Body of pancreas (tissue), 4 donors: ENCODE measurements around the gene ACSM2B. TPM values are rescaled to one million over a fixed set of nuclear protein-coding genes. Genes with fewer than 3 reads are reported as not detected.
A peak's percentile ranks its signal among the peaks of the same experiment; 100 is the strongest.
"Not testable (repeated sequence)": the region's sequence is repeated elsewhere in the genome, so short reads cannot be mapped to it uniquely, and the experiment has no call there.

ENCODE experiments used
- ATAC-seq: fragments of 150-250 bp; one replicate; pipeline ENCODE4 v1.9.1; 2016
- DNase-seq, 4 donors: peaks; one replicate each; pipeline ENCODE4 v3.0.0-alpha.2; 2019
- H3K27ac ChIP-seq, 4 donors: fragments of 200-600 bp; sonication (generic); 1 replicate in 3 of 4; 2 replicates in 1 of 4; pipeline versions ENCODE4 v1.5.1 to v1.6.1; 2016 to 2019; ENCODE audit warnings: mild to moderate bottlenecking in 1 of 4, mixed read lengths in 1 of 4, moderate library complexity in 1 of 4
- H3K27me3 ChIP-seq, 2 donors: fragments of 200-600 bp; sonication (generic); one replicate each; pipeline ENCODE4 v1.6.0; 2016; ENCODE audit warnings: mild to moderate bottlenecking in 1 of 2
- H3K36me3 ChIP-seq, 2 donors: fragments of 200-600 bp; sonication (generic); replicated peaks in 1 of 2; 2 replicates each; pipeline ENCODE4 v1.5.1; 2016; ENCODE audit warnings: low read depth in 2 of 2; ENCODE audit not compliant: insufficient read depth in 1 of 2
- H3K4me1 ChIP-seq: fragments of 200-600 bp; sonication (generic); one replicate; pipeline ENCODE4 v1.6.0; 2016
- H3K4me3 ChIP-seq, 2 donors: fragments of 200-600 bp; sonication (generic); 1 replicate in 1 of 2; 2 replicates in 1 of 2; pipeline ENCODE4 v1.5.1; 2016 to 2019
- H3K9me3 ChIP-seq, 3 donors: fragments of 200-600 bp; sonication (generic); 1 replicate in 2 of 3; 2 replicates in 1 of 3; pipeline ENCODE4 v1.5.1; 2016
- CTCF ChIP-seq, 7 experiments: fragments of 450-650 bp in 4 of 7; fragments of 200-600 bp in 3 of 7; sonication (generic) in 3 of 7; IDR thresholded peaks; one replicate each; pipeline ENCODE4 v1.5.1; 2016 to 2019; ENCODE audit warnings: antibody characterized with exemption in 7 of 7
- POLR2A ChIP-seq, 3 donors: fragments of 450-650 bp; IDR thresholded peaks; one replicate each; pipeline ENCODE4 v1.6.1; 2016; ENCODE audit warnings: antibody characterized with exemption in 3 of 3, mild to moderate bottlenecking in 2 of 3
- WGBS, 2 donors: methylation state at CpG; one replicate each; pipeline ENCODE4 v1.1.5; 2017; 5-methylcytosine and 5-hydroxymethylcytosine counted together
- intact Hi-C: fragments of 100-400 bp; cut with DNase I; formaldehyde crosslinking; loops from one replicate; pipeline ENCODE4 v1.15.1; 2023
- total RNA-seq, 2 donors: library from RNA; depleted of rRNA; stranded (reverse); fragments of >200 nt; gene quantifications; one replicate each; pipeline ENCODE4 v1.1.0, GENCODE V29; 2016

The ACSM2B gene
- total RNA-seq, 2 donors from 2014 or later: 1.3 to 2.3 TPM

GRCh38 chr16:20610892-20611349, 34.8 kb upstream of the ACSM2B start:
- TF ChIP-seq CTCF (IDR thresholded peaks at IDR 0.05) (no peak), POLR2A (IDR thresholded peaks at IDR 0.05) (no peak)
- ATAC-seq: no peak
- Histone ChIP-seq H3K27me3 (no peaks in the 10 kb centered on the region), H3K36me3 (no peaks in the 10 kb centered on the region), H3K4me3 (no peak overlapping the region), H3K9me3 (no peaks in the 10 kb centered on the region), H3K27ac (peak overlapping the region; percentile 82 to 96 (median 88)), H3K4me1 (peaks cover 55% of the 10 kb centered on the region)
- intact Hi-C loops: no loop called here
- DNase-seq: no peak
- WGBS, 2 donors: 56% methylated on average over 3 to 4 of the region's 4 CpGs

GRCh38 chr16:20610211-20610891, 34.2 kb upstream of the ACSM2B start:
- Histone ChIP-seq H3K36me3 (no peaks in the 10 kb centered on the region), H3K4me1 (peaks cover 55% of the 10 kb centered on the region), H3K27ac (peak overlapping the region; percentile 82 to 96 (median 88)), H3K27me3 (no peaks in the 10 kb centered on the region), H3K4me3 (no peak overlapping the region), H3K9me3 (no peaks in the 10 kb centered on the region)
- DNase-seq: peak in 3 of 4 donors; percentile 63 to 89 (median 66)
- intact Hi-C loops: no loop called here
- WGBS, 2 donors: 34 to 66% methylated on average over 4 to 6 of the region's 6 CpGs
- ATAC-seq: peak; percentile 7
- TF ChIP-seq POLR2A (IDR thresholded peaks at IDR 0.05) (no peak), CTCF (IDR thresholded peaks at IDR 0.05) (no peak)

GRCh38 chr16:20602205-20602604, 26.0 kb upstream of the ACSM2B start:
- intact Hi-C loops, H3K4me3 ChIP-seq, H3K9me3 ChIP-seq, H3K27me3 ChIP-seq, H3K27ac ChIP-seq, H3K36me3 ChIP-seq: not testable (repeated sequence)
- DNase-seq: peak in 3 of 4 donors; percentile 29 to 38 (median 33)
- TF ChIP-seq CTCF (IDR thresholded peaks at IDR 0.05): peak; percentile 13 to 61 (median 37)
- peaks cover 26% of the 10 kb centered on the region for H3K4me1 ChIP-seq
- ATAC-seq: peak; percentile 54
- WGBS, 2 donors: 18 to 20% methylated on average over 11 of the region's 11 CpGs

- H3K36me3 ChIP-seq, H3K9me3 ChIP-seq, intact Hi-C loops, DNase-seq, ATAC-seq, H3K4me3 ChIP-seq, H3K27me3 ChIP-seq: not testable (repeated sequence)
- peak overlapping the region in 1 of 4 donors; percentile 43 for H3K27ac ChIP-seq
- H3K4me1 ChIP-seq: peaks cover 41% of the 10 kb centered on the region
- 56 to 66% methylated on average over 5 of the region's 5 CpGs for WGBS, 2 donors
Measured at GRCh38 chr16:20599475-20599874, 23.3 kb upstream of the ACSM2B start.

- TF ChIP-seq CTCF (IDR thresholded peaks at IDR 0.05): no peak
- TF ChIP-seq POLR2A (IDR thresholded peaks at IDR 0.05): no peak
- ATAC-seq (peak; percentile 88), DNase-seq (peak; percentile 70 to 81 (median 80))
- H3K27me3 ChIP-seq: no peaks in the 10 kb centered on the region
- intact Hi-C loops: no loop called here
- H3K4me3 ChIP-seq: no peak overlapping the region
- no peaks in the 10 kb centered on the region for H3K9me3 ChIP-seq
- H3K4me1 ChIP-seq: peaks cover 41% of the 10 kb centered on the region
- WGBS, 2 donors: 55 to 60% methylated on average over 5 of the region's 5 CpGs
- no peaks in the 10 kb centered on the region for H3K36me3 ChIP-seq
- peak overlapping the region in 3 of 4 donors; percentile 11 to 44 (median 43) for H3K27ac ChIP-seq
Measured at GRCh38 chr16:20598832-20599469, 22.8 kb upstream of the ACSM2B start.

- H3K27me3 ChIP-seq, DNase-seq, intact Hi-C loops, ATAC-seq, H3K9me3 ChIP-seq, H3K36me3 ChIP-seq, H3K4me3 ChIP-seq: not testable (repeated sequence)
- Histone ChIP-seq H3K27ac (peak overlapping the region in 1 of 4 donors; percentile 17), H3K4me1 (peaks cover 39% of the 10 kb centered on the region)
- WGBS, 2 donors: 75 to 91% methylated on average over 2 of the region's 2 CpGs
Measured at GRCh38 chr16:20595694-20596093, 19.5 kb upstream of the ACSM2B start.

GRCh38 chr16:20595068-20595467, 18.9 kb upstream of the ACSM2B start:
- H3K4me3 ChIP-seq, ATAC-seq, H3K36me3 ChIP-seq, intact Hi-C loops, H3K27me3 ChIP-seq, DNase-seq, H3K9me3 ChIP-seq, H3K27ac ChIP-seq: not testable (repeated sequence)
- 88% methylated on average over 2 of the region's 2 CpGs; no CpG with 5 or more reads in 1 of the 2 donors for WGBS, 2 donors
- H3K4me1 ChIP-seq: peaks cover 39% of the 10 kb centered on the region

- H3K36me3 ChIP-seq, DNase-seq, H3K27me3 ChIP-seq, H3K9me3 ChIP-seq, H3K27ac ChIP-seq, H3K4me3 ChIP-seq, intact Hi-C loops, ATAC-seq: not testable (repeated sequence)
- 82 to 88% methylated on average over 1 of the region's 1 CpG for WGBS, 2 donors
- peaks cover 43% of the 10 kb centered on the region for H3K4me1 ChIP-seq
Measured at GRCh38 chr16:20592780-20593179, 16.6 kb upstream of the ACSM2B start.
